Measurements from ENCODE around the gene MAP4K2. TPM values are rescaled to one million over a fixed set of nuclear protein-coding genes. Genes with fewer than 3 reads are reported as not detected.

MAP4K2 gene
- total RNA-seq, 1 donor = 10.8 TPM

DNA sequence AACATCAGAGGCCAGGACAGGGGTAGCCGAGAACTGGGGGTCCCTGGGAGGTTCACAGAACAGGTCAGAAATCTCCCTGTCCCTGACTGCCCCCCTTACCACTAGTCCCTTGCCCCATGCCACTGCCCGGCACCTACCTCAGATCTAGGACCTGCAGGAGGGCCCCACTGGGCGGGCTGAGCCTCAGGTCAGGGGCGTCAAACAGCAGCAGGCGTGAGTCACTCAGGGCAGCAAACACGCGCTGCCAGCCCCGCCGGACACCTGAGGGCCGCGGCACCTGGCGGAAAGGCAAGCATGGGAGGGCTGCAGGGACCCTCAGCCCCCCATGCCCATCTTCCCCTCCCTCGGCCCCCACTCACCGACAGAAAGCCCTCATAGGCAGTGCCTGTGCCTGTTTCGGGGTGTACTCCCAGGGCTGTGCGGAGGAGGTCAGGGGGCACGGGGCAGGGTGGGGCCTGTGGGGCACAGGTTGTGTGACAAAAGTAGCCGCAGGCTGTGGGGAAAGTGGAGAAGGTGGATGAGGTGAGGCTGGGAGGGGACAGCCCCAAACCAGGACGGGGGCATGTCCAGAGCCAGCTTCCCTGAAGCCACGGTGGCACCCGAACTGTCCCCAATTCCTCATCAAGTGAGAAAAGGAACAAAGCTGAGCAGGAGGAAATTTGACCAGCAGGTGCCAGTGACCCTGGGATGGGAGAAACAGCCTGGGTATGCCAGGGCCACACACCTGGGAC, 29.6 kb upstream of the MAP4K2 start:
- TF ChIP-seq, protein P1, sequence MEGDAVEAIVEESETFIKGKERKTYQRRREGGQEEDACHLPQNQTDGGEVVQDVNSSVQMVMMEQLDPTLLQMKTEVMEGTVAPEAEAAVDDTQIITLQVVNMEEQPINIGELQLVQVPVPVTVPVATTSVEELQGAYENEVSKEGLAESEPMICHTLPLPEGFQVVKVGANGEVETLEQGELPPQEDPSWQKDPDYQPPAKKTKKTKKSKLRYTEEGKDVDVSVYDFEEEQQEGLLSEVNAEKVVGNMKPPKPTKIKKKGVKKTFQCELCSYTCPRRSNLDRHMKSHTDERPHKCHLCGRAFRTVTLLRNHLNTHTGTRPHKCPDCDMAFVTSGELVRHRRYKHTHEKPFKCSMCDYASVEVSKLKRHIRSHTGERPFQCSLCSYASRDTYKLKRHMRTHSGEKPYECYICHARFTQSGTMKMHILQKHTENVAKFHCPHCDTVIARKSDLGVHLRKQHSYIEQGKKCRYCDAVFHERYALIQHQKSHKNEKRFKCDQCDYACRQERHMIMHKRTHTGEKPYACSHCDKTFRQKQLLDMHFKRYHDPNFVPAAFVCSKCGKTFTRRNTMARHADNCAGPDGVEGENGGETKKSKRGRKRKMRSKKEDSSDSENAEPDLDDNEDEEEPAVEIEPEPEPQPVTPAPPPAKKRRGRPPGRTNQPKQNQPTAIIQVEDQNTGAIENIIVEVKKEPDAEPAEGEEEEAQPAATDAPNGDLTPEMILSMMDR (IDR thresholded peaks at IDR 0.05; ENCODE audit: insufficient read depth, low read depth, low read length) = no peak
- DNase-seq (ENCODE audit: low read depth) = no peak
- H3K4me3 ChIP-seq (ENCODE audit: low read depth, low read length) = no peak overlapping the region

DNA sequence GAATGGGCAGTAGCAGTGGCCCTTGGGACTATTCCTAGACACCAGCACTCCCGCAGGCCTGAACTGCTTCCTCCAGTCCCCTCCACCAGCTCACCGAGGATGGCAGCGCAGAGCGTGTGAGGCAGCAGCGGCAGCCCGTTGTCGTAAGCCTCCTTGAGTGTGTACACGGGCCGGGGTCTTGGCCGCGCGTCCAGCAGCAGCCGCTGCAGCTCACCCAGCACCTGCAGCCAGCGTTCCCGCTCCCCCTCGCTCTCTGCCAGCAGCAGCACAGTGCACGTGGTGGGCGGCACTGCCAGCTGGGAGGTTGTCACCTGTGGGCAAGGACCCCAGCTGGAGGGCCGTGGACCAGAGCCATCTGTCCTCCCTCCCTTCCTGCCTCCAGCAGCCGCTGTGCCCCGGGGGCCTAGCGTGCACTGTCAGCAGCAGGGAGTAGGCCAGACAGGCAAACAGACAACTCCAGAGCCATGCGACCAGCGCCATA, 28.4 kb upstream of the MAP4K2 start:
- H3K4me3 ChIP-seq (ENCODE audit: low read depth, low read length) = no peak overlapping the region
- DNase-seq (ENCODE audit: low read depth) = no peak
- TF ChIP-seq, protein P1 (IDR thresholded peaks at IDR 0.05; ENCODE audit: insufficient read depth, low read depth, low read length) = no peak

DNA sequence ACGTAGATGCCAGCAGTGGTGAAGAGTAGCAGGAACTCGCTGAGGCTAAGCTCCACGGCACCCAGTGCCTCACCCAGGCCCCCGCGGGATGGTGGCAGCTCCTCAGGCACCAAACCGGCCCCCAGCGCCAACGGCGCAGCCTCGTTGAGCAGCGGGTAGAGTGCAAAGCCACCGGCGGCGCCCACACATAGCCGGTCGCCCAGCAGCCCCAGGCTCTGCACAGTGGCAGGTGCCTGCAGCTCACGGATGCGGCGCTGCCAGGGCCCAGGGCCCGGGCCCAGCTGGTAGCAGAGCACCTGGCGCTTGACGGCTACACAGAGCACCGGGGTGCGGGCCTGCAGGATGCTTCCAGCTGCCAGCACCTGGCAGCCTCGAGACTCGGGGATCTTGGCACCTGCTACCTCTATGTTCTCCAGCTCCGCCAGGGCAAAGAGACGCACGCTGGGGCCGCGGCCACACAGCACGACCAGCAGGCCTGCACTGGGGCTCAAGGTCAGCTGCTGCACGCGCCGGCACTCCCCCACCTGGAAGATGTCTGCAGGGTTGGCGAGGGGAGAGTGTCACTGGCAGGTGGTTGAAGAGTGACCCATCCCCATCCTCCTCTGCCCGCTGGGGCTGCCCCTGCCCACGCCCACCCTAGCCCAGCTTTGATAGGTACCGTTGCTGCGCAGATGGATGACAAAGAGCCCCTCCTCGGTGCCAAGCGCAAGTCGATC, 26.7 kb upstream of the MAP4K2 start:
- DNase-seq (ENCODE audit: low read depth) = no peak
- H3K4me3 ChIP-seq (ENCODE audit: low read depth, low read length) = no peak overlapping the region
- TF ChIP-seq, protein P1 (IDR thresholded peaks at IDR 0.05; ENCODE audit: insufficient read depth, low read depth, low read length) = no peak

DNA sequence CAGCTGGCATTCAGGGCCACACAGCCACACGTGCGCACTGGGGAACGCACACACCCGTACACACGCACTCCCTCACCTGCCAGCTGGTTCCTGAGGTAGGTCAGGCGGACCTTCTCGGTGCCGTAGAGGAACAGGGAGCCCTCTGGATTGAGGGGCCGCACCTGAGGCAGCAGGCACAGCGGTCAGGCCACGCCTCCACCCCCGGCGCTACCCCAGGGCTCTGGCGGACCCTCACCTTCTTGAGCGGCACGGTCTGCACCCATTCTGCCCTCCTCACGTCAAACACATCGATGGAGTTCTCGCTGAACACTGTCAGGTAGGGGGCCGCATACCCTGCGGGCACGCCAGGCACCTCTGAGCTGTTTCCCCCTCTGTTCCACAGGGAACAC, 24.4 kb upstream of the MAP4K2 start:
- TF ChIP-seq, protein P1 (IDR thresholded peaks at IDR 0.05; ENCODE audit: insufficient read depth, low read depth, low read length) = no peak
- H3K4me3 ChIP-seq (ENCODE audit: low read depth, low read length) = no peak overlapping the region

DNA sequence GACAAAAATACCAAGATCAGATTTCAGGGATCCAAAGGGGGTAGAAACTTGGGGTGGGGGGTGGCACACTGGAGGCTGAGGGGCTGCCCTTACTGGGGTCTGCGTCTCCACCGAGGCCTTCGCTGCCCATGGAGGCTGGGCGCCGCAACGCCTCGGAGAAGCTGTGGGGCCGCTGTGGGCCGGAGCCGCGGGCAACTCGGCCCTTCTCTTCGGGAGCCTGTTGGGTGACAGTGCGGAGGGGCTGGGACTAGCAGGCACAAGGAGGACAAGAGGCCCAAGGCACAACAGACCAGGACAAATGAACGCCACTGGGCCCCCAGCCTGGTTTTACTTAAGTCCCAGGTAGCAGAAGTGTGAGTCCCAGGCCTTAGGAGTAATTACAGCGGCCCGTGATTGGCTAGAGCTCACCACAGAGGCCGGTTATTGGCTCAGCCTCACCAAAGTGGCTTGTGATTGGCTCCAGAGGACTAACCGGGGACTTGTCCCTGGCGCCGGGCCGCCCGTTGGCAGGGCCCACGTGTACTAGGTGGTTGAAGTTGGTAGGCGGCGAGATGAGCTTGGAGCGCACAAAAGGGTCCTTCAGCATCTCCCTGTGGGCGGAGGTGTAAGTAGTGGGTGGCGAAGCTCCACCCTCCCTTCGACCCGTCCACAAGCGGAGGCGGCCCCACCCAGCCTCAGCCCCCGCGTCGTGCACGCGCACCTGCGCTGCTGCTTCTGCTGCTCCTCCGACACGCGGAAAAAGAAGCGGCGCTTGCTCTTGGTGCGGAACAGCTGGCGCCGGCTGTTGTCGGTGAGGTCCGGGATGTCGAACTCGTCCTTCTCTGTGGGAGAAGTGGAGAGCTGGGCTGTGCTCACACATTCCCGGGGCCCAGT, 23.8 kb upstream of the MAP4K2 start:
- H3K4me3 ChIP-seq (ENCODE audit: low read depth, low read length) = no peak overlapping the region
- TF ChIP-seq, protein P1 (IDR thresholded peaks at IDR 0.05; ENCODE audit: insufficient read depth, low read depth, low read length) = no peak
- DNase-seq (ENCODE audit: low read depth) = no peak

More for the DNA sequence above, 24.4 kb upstream of the MAP4K2 start:
- DNase-seq (ENCODE audit: low read depth) = no peak

DNA sequence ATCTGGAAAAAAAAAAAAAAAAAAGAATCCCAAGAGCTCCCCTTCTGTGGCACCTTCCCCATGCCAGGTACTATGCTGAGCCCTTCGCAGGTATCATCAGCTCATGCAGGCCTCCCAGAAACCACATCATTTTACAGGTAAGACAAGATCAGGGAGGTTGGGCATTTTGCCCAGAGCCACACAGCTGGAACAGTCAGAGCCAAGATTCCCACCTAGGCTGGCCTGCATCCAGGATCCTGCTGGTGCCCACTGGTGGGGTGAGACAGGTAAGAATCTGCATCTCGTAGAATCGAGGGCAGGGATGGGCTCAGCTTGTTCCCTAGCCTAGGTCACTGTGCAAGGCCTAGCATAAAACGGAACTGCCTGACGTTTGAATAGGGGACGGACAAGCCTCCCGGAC, 23.0 kb upstream of the MAP4K2 start:
- TF ChIP-seq, protein P1 (IDR thresholded peaks at IDR 0.05; ENCODE audit: insufficient read depth, low read depth, low read length) = no peak
- DNase-seq (ENCODE audit: low read depth) = no peak
- H3K4me3 ChIP-seq (ENCODE audit: low read depth, low read length) = no peak overlapping the region
